SK-N-SH treated with all-trans-retinoic acid at 6 μM for 48 hours (cell line): ENCODE measurements around the gene USP36.

Source experiments
- ATAC-seq: fragments of 200-7000 bp; cut with Tn5 transposase; 3 replicates; pipeline ENCODE4 v1.9.1; 2020; ENCODE audit warnings: mild to moderate bottlenecking, moderate library complexity
- ARNTL ChIP-seq: fragments of 450-650 bp; formaldehyde crosslinking; IDR thresholded peaks from 2 replicates; pipeline ENCODE4 v1.5.0; 2020; ENCODE audit warnings: low read depth, mild to moderate bottlenecking, moderate library complexity, borderline replicate concordance
- BACH2 ChIP-seq: fragments of 250-450 bp; sonication (Bioruptor Pico); IDR thresholded peaks from 2 replicates; pipeline ENCODE4 v1.9.0; 2021; ENCODE audit warnings: mild to moderate bottlenecking, borderline replicate concordance
- CSDC2 ChIP-seq: fragments of 250-450 bp; sonication (Bioruptor Pico); IDR thresholded peaks from 2 replicates; pipeline ENCODE4 v1.5.0; 2020; ENCODE audit warnings: mild to moderate bottlenecking, moderate library complexity
- GLIS3 ChIP-seq: fragments of 250-450 bp; sonication (Bioruptor Pico); IDR thresholded peaks from 2 replicates; pipeline ENCODE4 v1.5.0; 2020; ENCODE audit warnings: mild to moderate bottlenecking, moderate library complexity
- PPARA ChIP-seq: fragments of 250-450 bp; sonication (Bioruptor Pico); IDR thresholded peaks from 2 replicates; pipeline ENCODE4 v1.5.0; 2020; ENCODE audit warnings: mild to moderate bottlenecking, borderline replicate concordance
- RARB ChIP-seq: fragments of 250-450 bp; sonication (Bioruptor Pico); IDR thresholded peaks from 2 replicates; pipeline ENCODE4 v1.8.0; 2021; ENCODE audit warnings: mild to moderate bottlenecking, moderate library complexity
- SNAI2 ChIP-seq: fragments of 250-450 bp; sonication (Bioruptor Pico); IDR thresholded peaks from 2 replicates; pipeline ENCODE4 v1.5.0; 2020; ENCODE audit warnings: mild to moderate bottlenecking, moderate library complexity
- TOX ChIP-seq: fragments of 250-450 bp; sonication (Bioruptor Pico); IDR thresholded peaks from 2 replicates; pipeline ENCODE4 v1.8.0; 2021; ENCODE audit warnings: mild to moderate bottlenecking, moderate library complexity, borderline replicate concordance
- ZC3H10 ChIP-seq: fragments of 250-450 bp; sonication (Bioruptor Pico); IDR thresholded peaks from 2 replicates; pipeline ENCODE4 v1.5.1; 2021; ENCODE audit warnings: mild to moderate bottlenecking, moderate library complexity
- ZFP3 ChIP-seq: fragments of 250-450 bp; sonication (Bioruptor Pico); IDR thresholded peaks from 2 replicates; pipeline ENCODE4 v1.5.0; 2020; ENCODE audit warnings: mild to moderate bottlenecking, moderate library complexity
- ZFP30 ChIP-seq: fragments of 450-650 bp; formaldehyde crosslinking; IDR thresholded peaks from 2 replicates; pipeline ENCODE4 v1.5.0; 2022; ENCODE audit warnings: mild to moderate bottlenecking, moderate library complexity
- ZNF565 ChIP-seq: fragments of 450-650 bp; formaldehyde crosslinking; conservative IDR thresholded peaks from 2 replicates; pipeline ENCODE4 v1.5.0; 2020; ENCODE audit warnings: low read depth, mild to moderate bottlenecking, moderate library complexity
- TF ChIP-seq, protein P1 (sequence below): fragments of 250-450 bp; sonication (Bioruptor Pico); IDR thresholded peaks from 2 replicates; pipeline ENCODE4 v1.8.0; 2020; ENCODE audit warnings: mild to moderate bottlenecking, moderate library complexity, borderline replicate concordance
- TF ChIP-seq, protein P2 (sequence below): fragments of 250-450 bp; sonication (Bioruptor Pico); IDR thresholded peaks from 2 replicates; pipeline ENCODE4 v1.5.0; 2020; ENCODE audit warnings: mild to moderate bottlenecking, moderate library complexity
- TF ChIP-seq, protein P3 (sequence below): fragments of 250-450 bp; sonication (Bioruptor Pico); IDR thresholded peaks from 2 replicates; pipeline ENCODE4 v1.8.0; 2021; ENCODE audit warnings: low read depth, mild to moderate bottlenecking, moderate library complexity, borderline replicate concordance
- TF ChIP-seq, protein P4 (sequence below): fragments of 250-450 bp; sonication (Bioruptor Pico); IDR thresholded peaks from 2 replicates; pipeline ENCODE4 v1.5.1; 2020; ENCODE audit warnings: low read depth, mild to moderate bottlenecking, moderate library complexity

Gene USP36

DNA sequence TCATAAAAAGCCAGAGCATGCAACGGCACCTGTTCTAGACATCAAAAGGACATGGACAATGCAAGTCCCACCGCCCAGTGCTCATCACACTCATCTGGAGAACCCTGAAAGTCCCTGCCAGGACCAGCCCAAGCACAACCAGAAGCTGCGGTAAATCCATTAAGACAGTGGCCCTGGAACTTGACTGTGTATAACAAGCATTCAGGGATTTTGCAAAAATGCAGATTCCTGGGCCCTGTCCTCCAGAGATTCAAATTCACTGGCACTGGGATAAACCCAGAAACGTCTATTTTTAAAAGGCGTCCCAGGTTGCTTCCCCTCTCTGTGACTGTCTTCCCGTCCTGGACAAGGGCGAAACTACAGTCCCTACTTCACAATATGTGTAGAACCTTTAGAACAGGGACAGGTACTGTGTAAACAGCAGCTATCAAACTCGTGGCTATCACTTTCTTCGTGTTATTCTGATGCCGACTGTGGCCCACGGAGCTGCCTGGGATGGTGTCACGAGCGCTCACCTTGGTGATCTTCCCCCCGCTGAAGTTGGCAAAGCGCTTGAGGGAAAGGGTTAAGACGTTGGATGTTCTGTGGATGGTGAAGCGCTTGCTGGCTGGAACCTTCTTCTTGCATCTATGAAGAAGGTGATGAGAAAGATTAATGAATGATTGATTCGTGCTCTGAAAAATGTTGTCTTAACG, 22.3 kb downstream of the USP36 start:
- no peak for ATAC-seq
- no peak for TF ChIP-seq ZFP30
- no peak for TF ChIP-seq SNAI2 (CRISPR knock-in tag)
- TF ChIP-seq, protein P1, sequence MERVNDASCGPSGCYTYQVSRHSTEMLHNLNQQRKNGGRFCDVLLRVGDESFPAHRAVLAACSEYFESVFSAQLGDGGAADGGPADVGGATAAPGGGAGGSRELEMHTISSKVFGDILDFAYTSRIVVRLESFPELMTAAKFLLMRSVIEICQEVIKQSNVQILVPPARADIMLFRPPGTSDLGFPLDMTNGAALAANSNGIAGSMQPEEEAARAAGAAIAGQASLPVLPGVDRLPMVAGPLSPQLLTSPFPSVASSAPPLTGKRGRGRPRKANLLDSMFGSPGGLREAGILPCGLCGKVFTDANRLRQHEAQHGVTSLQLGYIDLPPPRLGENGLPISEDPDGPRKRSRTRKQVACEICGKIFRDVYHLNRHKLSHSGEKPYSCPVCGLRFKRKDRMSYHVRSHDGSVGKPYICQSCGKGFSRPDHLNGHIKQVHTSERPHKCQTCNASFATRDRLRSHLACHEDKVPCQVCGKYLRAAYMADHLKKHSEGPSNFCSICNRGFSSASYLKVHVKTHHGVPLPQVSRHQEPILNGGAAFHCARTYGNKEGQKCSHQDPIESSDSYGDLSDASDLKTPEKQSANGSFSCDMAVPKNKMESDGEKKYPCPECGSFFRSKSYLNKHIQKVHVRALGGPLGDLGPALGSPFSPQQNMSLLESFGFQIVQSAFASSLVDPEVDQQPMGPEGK: no peak
- TF ChIP-seq ZFP3 (CRISPR knock-in tag): no peak
- no peak for TF ChIP-seq GLIS3 (CRISPR knock-in tag)
- TF ChIP-seq ZNF565 (CRISPR knock-in tag): no peak
- TF ChIP-seq, protein P2, sequence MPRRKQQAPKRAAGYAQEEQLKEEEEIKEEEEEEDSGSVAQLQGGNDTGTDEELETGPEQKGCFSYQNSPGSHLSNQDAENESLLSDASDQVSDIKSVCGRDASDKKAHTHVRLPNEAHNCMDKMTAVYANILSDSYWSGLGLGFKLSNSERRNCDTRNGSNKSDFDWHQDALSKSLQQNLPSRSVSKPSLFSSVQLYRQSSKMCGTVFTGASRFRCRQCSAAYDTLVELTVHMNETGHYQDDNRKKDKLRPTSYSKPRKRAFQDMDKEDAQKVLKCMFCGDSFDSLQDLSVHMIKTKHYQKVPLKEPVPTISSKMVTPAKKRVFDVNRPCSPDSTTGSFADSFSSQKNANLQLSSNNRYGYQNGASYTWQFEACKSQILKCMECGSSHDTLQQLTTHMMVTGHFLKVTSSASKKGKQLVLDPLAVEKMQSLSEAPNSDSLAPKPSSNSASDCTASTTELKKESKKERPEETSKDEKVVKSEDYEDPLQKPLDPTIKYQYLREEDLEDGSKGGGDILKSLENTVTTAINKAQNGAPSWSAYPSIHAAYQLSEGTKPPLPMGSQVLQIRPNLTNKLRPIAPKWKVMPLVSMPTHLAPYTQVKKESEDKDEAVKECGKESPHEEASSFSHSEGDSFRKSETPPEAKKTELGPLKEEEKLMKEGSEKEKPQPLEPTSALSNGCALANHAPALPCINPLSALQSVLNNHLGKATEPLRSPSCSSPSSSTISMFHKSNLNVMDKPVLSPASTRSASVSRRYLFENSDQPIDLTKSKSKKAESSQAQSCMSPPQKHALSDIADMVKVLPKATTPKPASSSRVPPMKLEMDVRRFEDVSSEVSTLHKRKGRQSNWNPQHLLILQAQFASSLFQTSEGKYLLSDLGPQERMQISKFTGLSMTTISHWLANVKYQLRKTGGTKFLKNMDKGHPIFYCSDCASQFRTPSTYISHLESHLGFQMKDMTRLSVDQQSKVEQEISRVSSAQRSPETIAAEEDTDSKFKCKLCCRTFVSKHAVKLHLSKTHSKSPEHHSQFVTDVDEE (CRISPR knock-in tag): no peak

DNA sequence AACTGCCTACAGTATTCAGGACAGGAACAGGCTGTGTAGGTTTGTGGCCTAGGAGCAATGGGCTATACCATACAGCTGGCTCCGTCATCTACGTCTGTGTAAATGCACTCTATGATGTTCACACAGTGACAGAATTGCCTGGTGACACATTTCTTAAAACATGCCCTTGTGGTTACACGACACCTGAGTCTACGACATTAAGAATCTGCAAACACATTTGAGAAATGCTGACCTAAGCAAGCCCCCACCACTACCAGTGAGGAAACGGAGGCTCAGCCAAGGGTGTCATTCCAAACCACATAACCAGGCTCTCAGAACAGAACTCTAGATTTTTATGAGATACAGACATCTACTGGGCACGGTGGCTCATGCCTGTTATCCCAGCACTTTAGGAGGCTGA, 23.5 kb downstream of the USP36 start:
- no peak for ATAC-seq
- TF ChIP-seq ZFP30 (no peak), ZNF565 (CRISPR knock-in tag) (no peak), BACH2 (CRISPR knock-in tag) (no peak), RARB (CRISPR knock-in tag) (no peak), GLIS3 (CRISPR knock-in tag) (no peak), TOX (no peak), SNAI2 (CRISPR knock-in tag) (no peak), ARNTL (CRISPR knock-in tag) (no peak), PPARA (CRISPR knock-in tag) (no peak), CSDC2 (CRISPR knock-in tag) (no peak), ZC3H10 (CRISPR knock-in tag) (no peak)
- TF ChIP-seq, protein P3, sequence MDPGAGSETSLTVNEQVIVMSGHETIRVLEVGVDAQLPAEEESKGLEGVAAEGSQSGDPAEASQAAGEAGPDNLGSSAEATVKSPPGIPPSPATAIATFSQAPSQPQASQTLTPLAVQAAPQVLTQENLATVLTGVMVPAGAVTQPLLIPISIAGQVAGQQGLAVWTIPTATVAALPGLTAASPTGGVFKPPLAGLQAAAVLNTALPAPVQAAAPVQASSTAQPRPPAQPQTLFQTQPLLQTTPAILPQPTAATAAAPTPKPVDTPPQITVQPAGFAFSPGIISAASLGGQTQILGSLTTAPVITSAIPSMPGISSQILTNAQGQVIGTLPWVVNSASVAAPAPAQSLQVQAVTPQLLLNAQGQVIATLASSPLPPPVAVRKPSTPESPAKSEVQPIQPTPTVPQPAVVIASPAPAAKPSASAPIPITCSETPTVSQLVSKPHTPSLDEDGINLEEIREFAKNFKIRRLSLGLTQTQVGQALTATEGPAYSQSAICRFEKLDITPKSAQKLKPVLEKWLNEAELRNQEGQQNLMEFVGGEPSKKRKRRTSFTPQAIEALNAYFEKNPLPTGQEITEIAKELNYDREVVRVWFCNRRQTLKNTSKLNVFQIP (CRISPR knock-in tag): no peak
- TF ChIP-seq, protein P1: no peak
- TF ChIP-seq, protein P2 (CRISPR knock-in tag): no peak
- TF ChIP-seq, protein P4, sequence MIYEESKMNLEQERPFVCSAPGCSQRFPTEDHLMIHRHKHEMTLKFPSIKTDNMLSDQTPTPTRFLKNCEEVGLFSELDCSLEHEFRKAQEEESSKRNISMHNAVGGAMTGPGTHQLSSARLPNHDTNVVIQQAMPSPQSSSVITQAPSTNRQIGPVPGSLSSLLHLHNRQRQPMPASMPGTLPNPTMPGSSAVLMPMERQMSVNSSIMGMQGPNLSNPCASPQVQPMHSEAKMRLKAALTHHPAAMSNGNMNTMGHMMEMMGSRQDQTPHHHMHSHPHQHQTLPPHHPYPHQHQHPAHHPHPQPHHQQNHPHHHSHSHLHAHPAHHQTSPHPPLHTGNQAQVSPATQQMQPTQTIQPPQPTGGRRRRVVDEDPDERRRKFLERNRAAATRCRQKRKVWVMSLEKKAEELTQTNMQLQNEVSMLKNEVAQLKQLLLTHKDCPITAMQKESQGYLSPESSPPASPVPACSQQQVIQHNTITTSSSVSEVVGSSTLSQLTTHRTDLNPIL (CRISPR knock-in tag): no peak
- TF ChIP-seq, all 23 proteins: peak for 0
